HG03442 (cell line): ENCODE results near the gene OR6K2.
"Not testable (repeated sequence)": the region's sequence is repeated elsewhere in the genome, so short reads cannot be mapped to it uniquely, and the experiment has no call there.

Experiments
- ATAC-seq: cut with Tn5 transposase; IDR thresholded peaks from one replicate; pipeline ENCODE4 v1.9.1; 2021; ENCODE audit warnings: mild to moderate bottlenecking, moderate library complexity; ENCODE audit not compliant: unreplicated experiment

OR6K2 gene, protein sequence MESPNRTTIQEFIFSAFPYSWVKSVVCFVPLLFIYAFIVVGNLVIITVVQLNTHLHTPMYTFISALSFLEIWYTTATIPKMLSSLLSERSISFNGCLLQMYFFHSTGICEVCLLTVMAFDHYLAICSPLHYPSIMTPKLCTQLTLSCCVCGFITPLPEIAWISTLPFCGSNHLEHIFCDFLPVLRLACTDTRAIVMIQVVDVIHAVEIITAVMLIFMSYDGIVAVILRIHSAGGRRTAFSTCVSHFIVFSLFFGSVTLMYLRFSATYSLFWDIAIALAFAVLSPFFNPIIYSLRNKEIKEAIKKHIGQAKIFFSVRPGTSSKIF

GRCh38 chr1:158700552-158700951 lies at the start of gene OR6K2:
TSS of gene OR6K2 (minus strand) at chr1:158700652. CDS start at chr1:158700652, 0 bp downstream.
- no peak for ATAC-seq

GRCh38 chr1:158735848-158736247 lies 35.4 kb upstream of the OR6K2 start:
- ATAC-seq, result no peak

GRCh38 chr1:158732524-158732923 lies 32.1 kb upstream of the OR6K2 start:
- no peak for ATAC-seq

DNA sequence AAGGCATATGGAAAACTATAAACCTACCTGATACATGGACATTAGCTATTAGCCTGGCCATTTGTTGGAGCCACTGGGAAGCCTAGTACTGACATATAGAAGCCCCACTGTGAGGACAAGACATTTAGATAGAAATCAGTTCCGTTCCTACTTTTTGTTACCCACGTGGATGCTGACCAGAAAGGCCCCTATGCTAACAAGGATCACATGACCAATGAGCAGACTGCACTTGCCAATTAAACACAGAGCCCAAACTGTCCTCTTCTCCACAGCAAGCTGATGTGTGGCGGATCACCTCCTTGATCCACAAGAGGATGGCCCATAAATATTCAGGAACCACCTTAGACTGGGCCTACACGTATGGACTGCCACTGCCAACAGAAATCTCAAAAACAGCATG lies 31.3 kb upstream of the OR6K2 start:
- ATAC-seq, result no peak

DNA sequence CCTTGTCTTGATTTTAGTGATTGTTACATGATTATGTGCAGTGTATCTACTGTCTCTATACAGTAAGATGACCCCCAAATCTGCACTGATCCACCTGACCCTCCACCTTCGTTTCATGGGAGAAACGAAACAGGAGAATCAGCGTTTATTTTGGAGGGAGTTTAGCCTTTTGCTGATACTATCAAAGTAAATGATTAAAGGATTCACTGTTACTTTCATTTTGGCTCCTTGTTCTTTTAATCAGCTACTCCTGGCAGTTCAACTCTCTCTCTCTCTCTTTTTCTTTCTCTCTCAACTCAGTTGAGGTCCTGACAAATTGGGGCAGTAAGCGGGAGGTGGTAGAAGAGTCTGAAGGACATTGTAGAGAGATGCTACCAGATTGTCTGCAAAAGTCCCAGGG lies 30.0 kb upstream of the OR6K2 start:
- no peak for ATAC-seq

- no peak for ATAC-seq
These were observed 28.2 kb upstream of the OR6K2 start for GRCh38 chr1:158728510-158729225.

- no peak for ATAC-seq
These were observed 24.0 kb upstream of the OR6K2 start for GRCh38 chr1:158724442-158724841.

- ATAC-seq, result no peak
These were observed 20.2 kb upstream of the OR6K2 start, which contains the start of gene OR6K3 for GRCh38 chr1:158720620-158721019. TSS of gene OR6K3 (minus strand) at chr1:158720720. CDS start at chr1:158718115, 2,605 bp downstream.

GRCh38 chr1:158719664-158720063 lies 19.2 kb upstream of the OR6K2 start:
- ATAC-seq, result no peak

DNA sequence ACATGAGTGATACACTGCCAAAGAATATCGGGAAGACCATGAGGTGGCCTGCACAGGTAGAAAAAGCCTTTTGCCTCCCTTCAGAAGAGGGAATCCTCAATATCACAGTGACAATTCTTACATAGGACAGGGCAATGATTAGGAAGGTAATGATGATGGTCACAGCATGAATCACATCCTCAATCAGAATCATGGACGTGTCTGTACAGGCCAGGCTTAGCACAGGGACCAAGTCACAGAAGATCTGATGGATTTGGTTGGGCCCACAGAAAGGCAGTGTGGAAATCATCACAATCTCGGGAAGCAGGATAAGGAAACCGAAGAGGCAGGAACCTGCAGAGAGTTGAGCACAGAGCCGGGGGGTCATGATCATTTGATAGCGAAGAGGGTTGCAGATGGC lies 16.9 kb upstream of the OR6K2 start:
- no peak for ATAC-seq

DNA sequence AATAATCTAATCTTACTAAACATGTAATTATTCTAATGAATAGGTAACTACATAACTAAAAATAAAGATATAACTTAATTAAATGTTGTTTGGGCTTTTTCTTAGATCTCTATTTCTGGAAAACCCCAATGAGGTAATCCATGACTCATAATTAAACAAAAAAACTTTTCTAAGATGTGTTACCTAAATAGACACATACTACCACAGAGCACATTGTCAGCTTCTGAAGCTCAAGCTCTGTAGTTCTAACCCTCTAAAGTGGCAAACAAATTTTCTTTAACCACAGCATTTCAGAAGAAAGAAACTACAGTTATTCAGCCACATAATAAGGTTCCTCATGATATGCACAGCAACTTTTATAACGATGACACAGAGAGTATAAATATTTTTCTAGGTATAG lies 15.9 kb upstream of the OR6K2 start:
- no peak for ATAC-seq

GRCh38 chr1:158714754-158715153 lies 14.3 kb upstream of the OR6K2 start:
- no peak for ATAC-seq

- ATAC-seq, result no peak
These were observed 10.6 kb upstream of the OR6K2 start for GRCh38 chr1:158711098-158711497.

- ATAC-seq, result no peak
These were observed 5.6 kb upstream of the OR6K2 start for GRCh38 chr1:158706096-158706495.

DNA sequence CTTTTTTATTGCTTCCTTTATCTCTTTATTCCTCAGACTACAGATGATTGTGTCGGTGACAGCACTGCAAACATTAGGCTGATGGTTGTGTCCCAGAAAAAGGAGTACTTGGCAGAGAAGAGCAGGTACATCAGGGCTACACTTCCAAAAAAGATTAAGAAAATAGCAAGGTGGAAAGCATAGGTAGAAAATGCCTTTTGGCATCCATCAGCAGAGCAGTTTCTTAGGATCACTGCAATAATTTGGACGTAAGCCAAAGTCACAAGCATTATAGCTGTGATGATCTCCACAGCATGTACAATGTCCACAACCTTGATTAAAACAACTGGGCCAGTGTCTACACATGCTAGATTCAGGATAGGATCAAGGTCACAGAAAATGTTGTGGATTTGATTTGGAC lies 5.9 kb downstream of the OR6K2 start:
- no peak for ATAC-seq

DNA sequence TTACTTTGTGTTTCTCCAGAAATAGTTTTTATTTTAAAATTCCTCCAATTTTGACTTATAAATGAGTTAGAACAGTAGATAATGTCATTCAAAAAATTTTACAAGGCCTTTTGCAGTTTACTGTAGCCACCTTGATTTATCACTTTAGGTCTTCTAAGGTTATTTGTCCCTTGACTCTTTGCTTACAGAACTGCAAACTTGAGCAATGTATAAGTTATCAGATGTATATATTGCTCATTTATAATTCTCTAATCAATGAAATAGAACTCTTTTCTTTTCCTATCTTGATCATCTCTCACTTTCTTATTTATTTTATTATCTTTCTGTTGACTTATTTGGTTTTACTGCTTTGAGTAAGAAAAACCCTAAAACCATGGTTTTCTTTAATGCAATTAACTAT lies 8.1 kb downstream of the OR6K2 start:
- no peak for ATAC-seq

GRCh38 chr1:158691907-158692306 lies 8.5 kb downstream of the OR6K2 start:
- no peak for ATAC-seq

DNA sequence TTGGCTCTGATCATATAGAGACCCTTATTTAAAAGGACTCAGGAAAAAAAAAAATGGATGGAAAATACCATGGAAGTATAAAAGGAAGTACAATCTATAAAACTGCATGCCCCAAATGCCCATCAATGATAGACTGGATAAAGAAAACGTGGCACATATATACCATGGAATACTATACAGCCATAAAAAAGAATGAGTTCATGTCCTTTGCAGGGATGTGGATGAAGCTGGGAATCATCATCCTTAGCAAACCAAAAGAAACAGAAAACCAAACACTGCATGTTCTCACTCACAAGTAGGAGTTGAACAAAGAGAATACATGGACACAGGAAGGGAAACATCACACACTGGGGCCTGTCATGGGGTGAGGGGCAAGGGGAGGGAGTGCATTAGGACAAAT lies 9.3 kb downstream of the OR6K2 start:
- not testable (repeated sequence) for ATAC-seq

DNA sequence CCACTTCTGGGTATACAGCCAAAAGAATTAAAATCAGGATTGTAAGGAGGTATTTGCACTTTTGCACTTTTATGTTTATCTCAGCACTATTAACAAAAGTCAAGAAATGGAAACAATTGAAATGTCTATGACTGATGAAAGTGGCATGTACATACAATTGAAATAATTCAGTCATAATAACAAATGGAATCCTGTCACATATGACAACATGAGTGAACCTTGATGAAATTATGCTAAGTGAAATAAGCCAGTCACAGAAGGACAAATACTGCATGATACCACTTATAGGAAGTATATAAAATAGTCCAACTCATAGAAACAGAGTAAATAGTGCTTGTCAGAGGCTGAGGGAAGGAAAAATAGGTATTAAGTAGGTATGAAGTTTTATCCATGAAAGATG lies 10.6 kb downstream of the OR6K2 start:
- ATAC-seq, result no peak

DNA sequence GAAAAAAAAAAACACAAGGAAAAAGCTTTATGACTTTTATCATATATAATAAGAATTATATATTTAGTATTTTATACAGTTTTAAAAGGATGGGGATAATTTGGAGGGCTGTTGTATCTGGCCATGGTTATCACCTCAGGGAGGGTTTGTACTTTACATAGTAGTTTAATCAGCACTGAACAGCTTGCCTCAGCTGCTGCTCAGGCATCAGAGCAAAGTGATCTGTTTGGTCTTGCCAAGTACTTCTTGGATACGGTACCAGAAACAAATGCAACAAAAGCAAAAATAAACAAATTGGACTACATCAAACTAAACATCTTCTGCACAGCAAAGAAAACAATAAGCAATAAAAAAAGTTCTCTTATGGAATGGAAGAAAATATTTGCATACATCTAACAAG lies 11.3 kb downstream of the OR6K2 start:
- no peak for ATAC-seq

DNA sequence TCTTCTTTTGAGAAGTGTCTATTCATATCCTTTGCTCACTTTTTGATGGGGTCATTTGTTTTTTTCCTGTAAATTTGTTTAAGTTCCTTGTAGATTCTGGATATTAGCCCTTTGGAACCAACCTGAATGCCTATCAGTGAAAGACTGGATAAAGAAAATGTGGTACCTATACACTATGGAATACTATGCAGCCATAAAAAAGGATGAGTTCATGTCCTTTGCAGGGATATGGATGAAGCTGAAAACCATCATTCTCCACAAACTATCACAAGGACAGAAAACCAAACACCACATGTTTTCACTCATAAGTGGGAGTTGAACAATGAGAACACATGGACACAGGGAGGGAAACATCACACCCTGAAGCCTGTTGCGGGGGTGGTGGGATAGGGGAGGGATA lies 12.1 kb downstream of the OR6K2 start:
- not testable (repeated sequence) for ATAC-seq

DNA sequence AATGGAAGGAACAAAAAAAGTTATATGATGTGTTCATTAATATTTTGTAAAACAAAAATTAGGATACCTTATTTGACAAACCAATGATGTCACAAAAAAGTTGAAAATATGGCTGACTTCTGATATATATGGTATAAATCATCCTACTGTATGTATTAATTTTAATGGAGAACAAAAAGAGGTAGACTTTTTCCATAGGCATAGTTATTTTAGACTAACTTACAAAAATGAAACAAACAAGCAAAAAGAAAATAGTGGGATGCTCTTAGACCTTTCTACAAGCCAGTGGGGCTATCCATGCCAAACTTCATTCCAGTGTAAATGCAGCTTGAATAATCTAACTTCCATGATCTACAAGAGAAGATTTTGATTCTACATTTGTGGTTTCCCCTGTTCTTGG lies 13.4 kb downstream of the OR6K2 start:
- no peak for ATAC-seq
